ENCODE results near the gene NABP2.

- TF ChIP-seq CTCF (conservative IDR thresholded peaks at IDR 0.05) (no peak), EZH2 (IDR thresholded peaks at IDR 0.05; ENCODE audit: low read depth) (no peak)
Observed at GRCh38 chr12:56202838-56203237, 21.3 kb upstream of the NABP2 start.
